GM18517 (cell line): Measurements from ENCODE around the gene NGEF.

Source experiments
- ATAC-seq: cut with Tn5 transposase; IDR thresholded peaks from one replicate; pipeline ENCODE4 v1.9.1; 2021; ENCODE audit warnings: mild to moderate bottlenecking, moderate library complexity; ENCODE audit not compliant: unreplicated experiment

The NGEF gene

DNA sequence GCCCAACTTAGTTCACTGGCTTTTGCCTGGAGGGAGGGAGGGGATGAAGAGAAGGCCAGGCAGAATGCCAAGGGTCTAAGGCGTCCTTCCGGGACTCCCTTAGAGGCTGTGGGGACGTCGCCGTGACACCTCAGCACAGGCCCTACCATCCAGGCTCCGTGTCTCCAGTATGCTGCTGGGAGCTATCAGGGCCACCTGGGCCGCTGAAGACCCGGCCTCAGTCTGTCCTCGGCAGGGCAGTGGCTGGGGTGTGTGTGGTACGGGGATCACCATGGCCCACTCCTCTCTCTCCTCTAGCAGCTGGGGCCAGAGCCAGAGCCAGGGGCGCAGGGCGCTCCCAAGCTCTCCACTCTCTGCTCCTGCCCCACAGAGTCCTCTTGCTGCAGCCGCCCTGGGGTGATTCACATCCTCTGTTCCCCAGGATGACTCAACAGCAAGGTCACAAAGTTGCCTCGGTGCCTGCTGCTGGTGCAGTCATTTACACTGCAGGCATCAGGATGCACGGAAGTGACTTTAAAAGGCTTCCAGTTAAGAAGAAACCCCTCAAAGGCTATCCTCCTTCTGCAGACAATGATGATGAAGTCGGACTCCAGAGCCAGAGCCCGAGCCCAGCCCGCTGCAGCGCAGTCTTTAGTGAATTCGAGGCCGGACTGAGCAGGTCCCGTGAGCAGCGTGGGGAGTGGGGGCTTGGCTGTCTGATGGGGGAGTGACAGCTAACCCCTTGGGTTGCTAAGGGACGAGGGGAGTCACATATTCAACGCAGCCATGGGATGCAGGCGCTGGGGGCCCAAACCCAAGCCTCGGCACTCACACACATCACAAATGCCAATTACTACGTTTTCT is 111.1 kb downstream of the NGEF start:
- ATAC-seq, result no peak

DNA sequence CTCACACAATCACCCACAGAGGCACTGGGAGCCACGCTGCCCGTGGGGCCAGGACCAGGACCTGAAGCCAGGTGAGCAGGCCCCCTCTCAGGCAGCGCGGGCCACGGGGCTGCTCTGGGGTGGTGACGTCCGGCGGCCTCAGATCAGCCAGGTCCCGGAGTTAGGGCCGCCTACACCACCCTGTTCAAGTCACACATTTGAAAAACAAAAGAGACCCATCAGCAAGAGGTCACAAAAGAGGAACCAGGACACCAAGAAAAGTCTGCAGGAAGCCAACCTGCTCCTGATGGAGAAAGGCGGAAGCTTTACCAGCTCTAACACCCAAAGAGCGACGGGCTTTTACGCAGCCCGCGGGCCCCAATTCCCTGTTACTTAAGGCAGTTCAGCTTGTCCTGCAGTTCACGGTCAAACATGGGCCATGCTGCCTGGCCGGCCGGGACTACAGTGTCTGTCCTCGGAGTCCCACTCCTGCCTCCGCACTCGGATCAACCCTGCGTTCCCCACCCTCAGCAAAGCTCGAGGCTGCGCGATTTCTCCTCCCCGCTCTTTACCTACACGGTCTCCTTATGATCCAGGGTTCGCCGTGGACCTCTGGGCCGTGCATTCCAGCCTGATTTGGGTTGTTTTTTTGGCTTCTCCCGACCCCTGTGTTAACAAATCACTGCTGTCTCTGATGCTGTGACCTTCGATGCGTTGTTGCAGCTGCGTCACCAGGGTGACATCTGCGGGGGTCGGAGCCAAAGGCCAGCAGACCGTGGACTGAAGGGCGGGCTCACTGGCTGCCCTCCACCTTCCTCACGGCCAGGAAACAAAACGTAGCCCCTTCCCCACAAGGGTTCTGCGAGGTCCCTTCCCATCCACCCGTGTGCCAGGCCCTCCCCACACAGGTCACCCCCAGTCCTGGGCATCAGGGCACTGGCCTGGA is 112.0 kb downstream of the NGEF start:
- no peak for ATAC-seq

DNA sequence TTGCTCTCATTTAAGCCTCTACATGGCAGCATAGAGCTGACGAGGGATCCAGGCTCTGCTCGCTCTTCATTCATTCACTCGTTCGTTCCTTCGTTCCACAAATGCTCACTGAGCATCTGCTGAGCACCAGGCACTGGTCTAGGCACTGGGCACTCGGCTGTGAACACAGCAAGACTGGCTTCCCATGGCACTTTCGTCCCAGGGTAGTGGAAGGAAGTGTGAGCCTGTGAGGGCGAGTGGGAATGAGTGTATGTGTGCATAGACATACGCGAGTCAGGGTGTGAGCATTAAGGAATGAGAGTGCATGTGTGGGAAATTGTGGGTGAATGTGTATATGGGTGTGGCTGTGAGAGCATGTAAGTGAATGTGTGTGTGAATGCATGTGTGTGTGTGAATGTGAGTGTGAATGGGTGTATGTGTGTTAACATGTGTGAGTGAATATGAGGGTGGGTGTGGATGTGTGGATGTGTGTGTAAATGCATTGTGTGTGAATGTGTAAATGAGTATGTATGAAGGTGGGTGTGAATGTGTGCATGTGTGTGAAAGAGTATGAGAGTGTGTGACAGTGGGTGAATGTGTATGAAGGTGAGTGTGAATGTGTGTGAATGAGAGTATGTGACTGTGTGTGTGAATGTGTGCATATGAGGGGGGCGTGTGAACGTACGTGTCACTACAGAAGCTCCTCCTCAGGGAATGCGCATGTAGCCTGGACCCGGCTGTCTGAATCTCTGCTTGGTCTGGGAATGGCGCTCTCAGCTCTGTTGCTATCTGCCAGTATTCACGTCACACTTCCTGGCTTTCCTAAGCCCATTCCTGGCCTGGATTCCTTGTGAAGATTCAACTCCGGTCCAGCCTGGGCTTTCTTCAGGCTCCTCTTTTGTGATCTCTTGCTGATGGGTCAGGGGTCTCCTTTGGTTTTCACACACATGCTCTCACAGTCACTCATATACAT is 114.2 kb downstream of the NGEF start:
- ATAC-seq, result no peak

DNA sequence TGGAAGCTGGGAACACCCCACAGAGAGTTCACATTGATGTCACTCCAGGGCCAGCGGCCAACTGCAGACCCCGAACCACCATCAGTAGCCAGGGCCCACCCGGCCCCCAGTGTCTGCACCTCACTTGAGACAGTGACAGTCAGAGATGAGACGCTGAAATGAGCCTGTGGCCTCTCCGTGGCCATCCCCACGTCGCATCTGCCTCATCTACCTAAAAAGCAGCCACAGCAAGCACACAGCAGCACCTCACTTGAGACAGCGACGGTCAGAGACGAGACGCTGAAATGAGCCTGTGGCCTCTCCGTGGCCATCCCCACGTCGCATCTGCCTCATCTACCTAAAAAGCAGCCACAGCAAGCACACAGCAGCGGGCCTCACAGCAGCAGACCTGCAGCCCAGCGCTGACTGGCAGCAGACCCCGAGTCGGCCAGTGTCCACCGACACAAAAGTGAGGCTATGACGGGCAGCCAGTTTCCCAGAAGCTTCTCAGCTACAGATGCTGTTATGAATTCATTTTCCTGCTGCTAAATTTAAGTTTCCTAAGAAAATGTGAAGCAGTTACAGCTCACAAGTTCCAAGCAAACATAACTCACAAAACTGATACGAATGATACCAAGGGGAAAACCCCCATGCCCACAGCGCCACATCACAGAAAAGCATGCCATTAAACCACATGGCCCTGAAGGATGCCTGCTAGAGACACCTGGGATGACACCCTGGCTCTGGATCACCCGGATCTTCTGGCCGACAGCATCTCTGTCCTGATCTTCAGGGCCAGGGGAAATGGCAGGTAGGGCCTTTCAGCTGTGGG is 115.3 kb downstream of the NGEF start:
- no peak for ATAC-seq

DNA sequence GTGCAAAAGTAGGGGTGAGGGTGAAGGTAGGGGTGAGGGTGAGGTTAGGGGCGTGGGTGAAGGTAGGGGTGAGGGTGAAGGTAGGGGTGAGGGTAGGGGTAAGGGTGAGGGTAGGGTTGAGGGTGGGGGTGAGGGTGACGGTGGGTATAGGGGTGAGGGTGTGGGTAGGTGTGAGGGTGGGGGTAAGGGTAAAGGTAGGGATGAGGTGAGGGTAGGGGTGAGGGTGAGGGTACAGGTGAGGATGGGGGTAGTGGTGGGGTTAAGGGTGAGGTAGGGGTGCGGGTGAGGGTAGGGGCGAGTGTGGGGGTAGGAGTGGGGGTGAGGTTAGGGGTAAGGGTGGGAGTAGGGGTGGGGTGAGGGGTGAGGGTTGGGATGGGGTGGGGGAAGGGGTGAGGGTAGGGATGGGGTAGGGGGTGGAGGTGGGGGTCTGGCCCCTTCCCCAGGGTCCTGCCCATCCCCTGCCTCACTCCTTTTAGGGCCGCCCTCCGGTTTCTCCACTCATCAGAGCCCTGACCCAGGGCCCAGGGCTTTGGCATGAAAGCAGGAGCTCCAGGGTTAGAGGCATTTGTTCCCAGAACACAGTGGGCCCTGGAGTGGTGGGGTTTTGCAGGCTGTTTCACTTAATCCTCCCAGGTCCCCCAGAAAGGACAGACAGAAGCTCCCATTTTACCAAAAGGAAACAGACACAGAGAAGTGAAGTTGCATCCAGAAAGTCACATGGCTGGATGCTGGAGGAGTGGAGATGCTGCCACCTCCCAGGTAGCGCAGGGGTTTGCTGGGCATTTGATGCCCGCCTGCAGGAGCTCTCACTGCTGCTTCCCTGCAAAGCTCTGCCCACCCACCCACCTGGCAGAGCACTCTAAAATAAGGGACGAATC is 116.1 kb downstream of the NGEF start:
- ATAC-seq, result no peak

DNA sequence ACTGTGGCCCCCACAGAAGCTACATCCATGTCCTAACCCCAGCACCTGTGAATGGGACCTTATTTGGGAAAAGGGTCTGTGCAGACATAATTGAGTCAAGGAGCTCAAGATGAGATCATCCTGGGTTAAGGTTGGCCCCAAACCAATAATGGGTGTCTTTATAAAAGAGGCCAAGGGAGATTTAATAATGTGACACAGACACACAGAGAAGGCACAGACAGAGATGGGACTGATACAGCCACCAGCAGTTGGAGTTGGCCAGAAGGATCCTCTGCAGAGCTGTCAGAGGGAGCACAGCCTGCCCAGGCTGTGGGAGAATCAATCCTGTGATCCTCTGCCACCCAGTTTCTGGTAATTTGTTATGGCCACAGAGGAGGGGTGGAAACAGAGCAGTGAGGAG is 116.9 kb downstream of the NGEF start:
- no peak for ATAC-seq

DNA sequence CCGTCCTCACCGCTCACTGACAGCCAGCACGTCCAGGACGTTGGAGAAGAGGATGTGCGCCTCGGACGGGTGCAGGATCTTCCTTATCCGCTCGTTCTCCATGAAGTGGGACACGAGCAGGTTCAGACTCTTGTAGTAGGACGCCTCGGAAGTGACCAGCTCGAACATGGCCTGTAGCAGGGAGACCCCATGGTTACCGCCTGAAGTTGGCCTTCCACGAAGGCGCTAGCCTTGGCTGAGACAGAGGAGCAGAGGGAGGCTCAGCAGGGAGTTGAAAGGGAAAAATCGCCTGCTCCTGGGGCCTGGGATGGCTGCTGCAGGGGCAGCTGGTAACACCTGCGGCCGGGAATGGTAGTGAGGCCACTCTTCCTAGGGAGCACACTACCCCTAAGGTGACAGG is 118.3 kb downstream of the NGEF start:
- no peak for ATAC-seq

DNA sequence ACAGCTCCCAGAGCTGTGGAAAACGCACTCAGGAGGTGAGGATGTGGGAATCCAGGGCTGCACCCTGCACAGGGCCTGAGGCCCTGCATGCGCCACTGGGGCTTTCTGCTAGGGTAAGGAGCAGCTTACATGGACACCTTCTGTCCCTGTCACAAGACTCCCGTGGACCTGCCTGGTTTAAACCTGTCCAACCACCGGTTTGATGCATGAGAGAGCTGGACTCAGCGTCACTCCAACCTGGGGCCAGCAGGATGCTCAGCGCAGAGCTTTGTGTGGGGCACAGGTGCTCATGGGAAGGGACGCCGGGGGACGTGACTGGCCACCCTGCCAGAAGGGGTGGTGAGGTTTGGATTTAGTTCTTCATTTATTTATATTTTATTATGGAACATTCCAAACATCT is 118.8 kb downstream of the NGEF start:
- no peak for ATAC-seq

DNA sequence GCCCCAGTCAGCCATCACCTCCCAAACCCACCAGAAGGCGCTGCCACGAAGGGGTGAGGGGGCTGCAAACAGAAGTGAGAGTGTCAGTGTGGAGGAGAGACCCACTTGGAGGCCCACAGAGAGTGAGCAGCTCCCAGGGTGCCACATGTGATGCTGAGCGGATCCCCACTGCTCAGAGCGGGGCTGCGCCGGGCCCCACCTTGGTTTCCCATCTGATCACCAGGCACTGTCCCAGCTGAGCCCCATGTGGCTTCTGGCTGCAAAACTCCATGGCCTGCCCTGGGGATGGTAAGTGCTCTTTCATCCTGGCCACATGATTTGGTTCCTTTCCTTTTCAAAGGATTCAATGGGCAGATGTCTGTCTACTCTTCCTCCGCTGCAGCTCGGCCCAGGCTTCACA is 119.2 kb downstream of the NGEF start:
- ATAC-seq, result no peak

DNA sequence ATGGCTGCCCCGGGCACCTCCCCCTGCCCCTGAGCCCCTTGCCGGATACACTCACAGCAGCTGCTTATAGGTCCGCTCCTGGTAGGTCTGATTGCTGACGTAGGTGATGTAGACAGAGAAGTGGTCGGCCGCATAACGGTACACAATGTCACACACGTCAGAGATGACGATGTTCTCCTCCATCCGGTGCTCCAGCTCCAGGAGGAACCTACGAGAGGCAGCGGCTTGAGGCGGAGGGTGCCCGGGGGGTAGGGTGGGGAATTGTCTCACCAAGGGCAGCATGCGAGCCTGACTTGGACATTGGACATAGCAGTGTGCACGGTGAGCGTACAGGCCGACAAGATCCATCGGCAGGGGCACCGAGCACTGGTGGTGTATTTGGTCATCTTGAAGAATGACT is 120.2 kb downstream of the NGEF start:
- no peak for ATAC-seq

DNA sequence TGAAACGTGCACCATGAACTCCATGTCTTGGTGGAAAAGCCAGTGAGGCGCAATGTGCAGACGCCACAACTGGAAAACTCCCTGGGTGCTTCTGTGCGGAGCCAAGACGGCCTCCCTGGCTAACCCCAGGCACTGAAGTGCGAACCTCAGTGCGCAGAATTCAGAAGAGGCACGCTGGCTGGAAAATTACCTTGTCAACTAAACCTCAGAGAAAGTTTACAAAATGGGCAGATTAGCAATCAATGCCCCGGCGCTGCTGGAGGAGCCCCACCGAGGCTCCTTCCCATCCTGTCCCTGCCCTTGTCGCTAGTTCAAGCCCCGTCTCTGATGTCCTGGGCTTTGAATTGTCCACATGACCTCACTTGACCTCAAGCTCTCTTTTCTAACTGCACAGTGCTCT is 120.8 kb downstream of the NGEF start:
- no peak for ATAC-seq

DNA sequence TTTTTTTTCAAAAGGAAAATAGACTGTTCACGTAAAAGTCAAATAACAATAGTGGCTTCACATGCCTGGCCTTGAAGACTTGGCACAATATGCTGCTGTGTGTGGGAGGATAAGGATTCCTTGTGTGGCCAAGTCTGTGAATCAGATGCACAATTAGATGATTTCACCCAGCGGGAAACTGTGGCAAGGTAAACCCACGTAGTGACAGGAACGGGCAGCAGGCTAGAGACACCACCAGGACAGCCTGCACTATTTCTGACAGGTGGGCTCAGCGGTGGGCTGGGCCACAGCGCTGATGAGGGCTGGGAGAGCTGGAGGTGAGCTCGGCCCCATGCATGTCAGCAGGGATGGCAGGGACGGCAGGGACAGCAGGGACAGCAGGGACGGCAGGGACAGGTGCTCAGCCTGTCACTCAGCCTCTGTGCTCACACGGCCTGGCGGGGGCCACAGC is 121.4 kb downstream of the NGEF start:
- ATAC-seq, result no peak

DNA sequence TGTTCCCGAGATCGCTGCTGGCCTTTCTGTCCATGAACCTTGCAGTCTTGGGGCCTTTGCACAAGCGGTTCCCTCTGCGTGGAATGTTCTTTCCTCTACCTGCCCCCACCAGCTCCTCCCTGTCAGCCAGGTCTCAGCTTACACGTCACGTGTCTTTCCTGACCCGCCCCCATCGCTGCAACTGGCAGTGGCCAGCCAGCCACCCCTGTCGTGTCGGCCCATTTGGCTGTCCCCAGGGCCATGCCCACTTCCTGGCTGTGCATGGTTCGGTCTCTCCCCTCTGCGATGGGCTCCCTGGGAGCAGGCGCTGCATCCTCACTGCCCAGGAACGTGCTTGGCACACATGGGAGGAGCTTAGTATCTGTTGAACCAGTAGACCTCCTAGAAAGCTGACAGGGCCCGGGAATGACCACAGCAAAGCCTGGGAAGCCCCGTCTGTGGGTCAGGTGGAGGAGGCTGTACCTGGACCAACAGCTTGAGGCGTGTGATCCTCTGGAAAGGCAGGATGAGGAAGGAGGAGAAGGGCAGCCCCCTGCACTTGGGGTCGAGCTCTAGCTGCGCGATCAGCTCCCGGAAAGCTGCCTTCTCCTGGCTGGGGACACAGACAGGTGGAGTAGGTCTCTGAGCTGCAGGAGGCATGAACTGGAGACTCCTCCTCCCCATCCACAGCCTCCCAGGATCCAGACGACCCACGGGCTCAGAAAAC is 122.0 kb downstream of the NGEF start:
- ATAC-seq, result no peak

DNA sequence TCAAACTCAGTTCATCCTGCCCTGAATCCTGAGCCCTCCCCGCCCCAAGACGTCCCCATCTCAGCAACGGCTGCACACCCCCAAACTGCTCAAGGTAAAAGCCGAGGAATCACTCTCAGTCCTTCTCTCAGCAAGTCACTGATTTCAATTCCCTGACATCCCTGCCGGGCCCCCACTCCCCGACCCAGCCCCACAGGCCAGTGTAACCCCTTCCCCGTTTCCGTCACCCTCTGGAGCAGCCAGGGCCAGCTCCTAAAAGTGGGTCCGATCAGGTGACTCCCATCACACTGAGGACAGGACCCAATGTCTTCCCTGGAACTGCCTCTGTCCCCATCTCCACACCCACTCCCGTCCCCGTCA is 122.5 kb downstream of the NGEF start:
- no peak for ATAC-seq

DNA sequence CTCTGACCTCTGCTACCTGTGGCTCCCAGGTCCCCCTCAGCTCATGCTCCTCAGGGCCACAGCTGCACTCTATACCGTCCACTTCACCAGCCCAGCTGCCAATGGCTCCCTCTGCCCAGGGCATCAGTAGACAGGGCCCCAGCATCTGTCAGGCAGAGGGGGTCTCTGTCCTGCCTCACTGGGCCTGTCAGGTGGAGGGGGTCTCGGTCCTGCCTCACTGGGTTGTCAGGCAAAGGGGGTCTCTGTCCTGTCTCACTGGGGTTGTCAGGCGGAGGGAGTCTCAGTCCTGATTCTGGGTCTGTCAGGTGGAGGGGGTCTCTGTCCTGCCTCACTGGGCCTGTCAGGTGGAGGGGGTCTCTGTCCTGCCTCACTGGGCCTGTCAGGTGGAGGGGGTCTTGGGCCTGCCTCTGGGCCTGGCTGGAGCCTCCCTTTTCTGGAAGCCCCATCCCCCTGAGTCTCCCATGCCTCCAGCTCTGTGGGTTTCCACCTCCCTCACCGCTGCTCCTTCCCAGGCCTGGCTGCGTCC is 123.1 kb downstream of the NGEF start:
- no peak for ATAC-seq

DNA sequence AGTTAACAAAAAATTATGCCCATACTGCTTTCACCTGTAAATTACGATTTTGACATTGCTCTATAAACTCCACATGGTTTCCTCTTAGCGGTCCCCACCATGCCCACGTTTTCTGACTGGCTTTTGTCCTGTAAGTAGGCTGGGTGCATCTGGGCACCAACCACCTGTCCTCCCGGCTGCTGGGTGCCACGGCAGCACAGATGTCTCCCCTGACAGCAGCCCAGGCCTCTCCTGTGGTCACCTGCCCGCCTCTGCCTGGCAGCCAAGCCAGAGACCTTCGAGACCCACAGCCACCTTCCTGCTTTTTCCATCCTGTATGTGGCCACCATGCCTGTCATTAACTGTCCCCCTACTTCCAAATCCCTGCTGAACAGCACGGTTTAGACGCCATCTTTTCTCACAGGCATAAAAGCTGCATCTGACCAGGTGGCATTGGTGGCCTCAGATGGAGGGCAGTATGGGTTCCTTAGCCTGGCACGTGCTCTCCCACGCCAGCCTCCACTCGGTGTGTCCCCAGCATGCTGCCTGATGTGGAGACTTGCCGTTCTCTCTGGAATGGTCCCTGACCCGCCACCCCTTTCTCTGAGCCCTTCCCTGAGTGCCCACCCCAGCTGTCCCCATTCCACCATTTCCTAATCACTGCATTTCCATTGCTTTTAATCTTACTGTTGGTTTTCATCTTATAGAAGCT is 124.1 kb downstream of the NGEF start:
- no peak for ATAC-seq

DNA sequence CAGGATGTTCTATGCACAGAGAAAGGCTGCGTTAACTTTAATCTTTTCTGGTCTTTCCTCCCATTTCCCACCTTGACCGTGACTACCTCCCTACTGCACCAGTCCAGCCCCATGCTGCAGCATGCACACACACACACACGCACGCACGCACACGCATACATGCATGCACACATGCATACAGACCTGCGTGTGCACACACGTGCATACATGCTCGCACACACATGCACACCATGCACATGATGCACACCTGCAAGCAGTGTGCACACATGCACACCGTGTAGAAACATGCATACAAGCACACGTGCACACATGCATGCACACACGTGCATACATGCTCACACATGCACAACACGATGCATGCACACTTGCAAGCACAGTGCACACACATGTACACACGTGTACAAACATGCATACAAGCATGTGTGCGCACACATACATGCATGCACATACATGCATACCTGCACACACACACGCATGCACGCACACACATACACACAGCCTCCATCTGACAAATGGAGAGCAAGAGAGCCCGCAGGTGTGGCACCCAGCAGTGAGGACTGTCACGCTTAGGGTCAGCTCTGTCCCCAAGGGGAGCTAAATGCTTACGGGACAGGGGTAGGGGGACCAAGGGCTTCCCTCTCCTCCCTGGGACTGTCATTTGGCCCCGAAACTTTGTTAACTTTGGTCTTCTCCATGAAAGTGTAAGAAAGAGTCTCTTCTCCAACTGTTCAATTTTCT is 124.8 kb downstream of the NGEF start:
- no peak for ATAC-seq
